IMR-90 (cell line): ENCODE measurements around the gene NUFIP1. TPM values are rescaled to one million over a fixed set of nuclear protein-coding genes. Genes with fewer than 3 reads are reported as not detected.

Source experiments
- ATAC-seq: fragments of 200-7000 bp; cut with Tn5 transposase; 2 replicates; pipeline ENCODE4 v1.9.1; 2020; ENCODE audit warnings: low read depth, mild to moderate bottlenecking, moderate library complexity
- BruUV-seq: library from RNA; stranded (reverse); fragments of 400-500 nt; replicated peaks from 2 replicates; lab custom pipeline; 2021; lab: Mats Ljungman, UMichigan
- CTCF ChIA-PET: fragments of 300-600 bp; formaldehyde crosslinking; extraction: SDS; loops from one replicate; lab custom pipeline; 2021; ENCODE audit warnings: antibody characterized with exemption; lab: Yijun Ruan, JAX
- POLR2A ChIA-PET: fragments of 300-600 bp; sonication (Branson Sonifier 250); formaldehyde crosslinking; loops from one replicate; lab custom pipeline; 2022; ENCODE audit warnings: antibody characterized with exemption; ENCODE audit not compliant: unreplicated experiment; lab: Charles Lee
- DNase-seq: peaks from one replicate; pipeline ENCODE4 v3.0.0; 2013
- H2AFZ ChIP-seq: replicated peaks from 2 replicates; pipeline ENCODE3; 2013; ENCODE audit warnings: low read length, mild to moderate bottlenecking; ENCODE audit not compliant: poor library complexity
- H2AK5ac ChIP-seq: 2 replicates; pipeline ENCODE4 v1.6.1; 2013; ENCODE audit warnings: low read depth, low read length, inconsistent platforms
- H2AK9ac ChIP-seq: replicated peaks from 2 replicates; pipeline ENCODE3; 2013; ENCODE audit warnings: mild to moderate bottlenecking, low read depth, low read length, moderate library complexity; ENCODE audit not compliant: poor library complexity
- H2BK120ac ChIP-seq: 2 replicates; pipeline ENCODE4 v1.6.1; 2013; ENCODE audit warnings: low read depth, low read length, inconsistent platforms
- H2BK15ac ChIP-seq: 3 replicates; pipeline ENCODE4 v1.6.1; 2013; ENCODE audit warnings: low read depth, low read length, inconsistent platforms
- H2BK20ac ChIP-seq: 2 replicates; pipeline ENCODE4 v1.6.1; 2013; ENCODE audit warnings: low read depth, mild to moderate bottlenecking, inconsistent platforms, low read length, moderate library complexity
- H2BK5ac ChIP-seq: 2 replicates; pipeline ENCODE4 v1.6.1; 2013; ENCODE audit warnings: mild to moderate bottlenecking, low read depth, low read length, inconsistent platforms; ENCODE audit not compliant: poor library complexity, severe bottlenecking
- H3K14ac ChIP-seq: replicated peaks from 2 replicates; pipeline ENCODE4 v1.6.1; 2013; ENCODE audit warnings: low read depth, low read length, inconsistent platforms
- H3K18ac ChIP-seq: 2 replicates; pipeline ENCODE4 v1.6.1; 2013; ENCODE audit warnings: low read depth, low read length, control low read depth
- H3K23ac ChIP-seq: 2 replicates; pipeline ENCODE4 v1.6.1; 2013; ENCODE audit warnings: low read depth, low read length, inconsistent platforms
- H3K27ac ChIP-seq: 2 replicates; pipeline ENCODE4 v1.5.1; 2013; ENCODE audit warnings: mild to moderate bottlenecking, control low read depth, low read length; ENCODE audit not compliant: insufficient read depth
- H3K27me3 ChIP-seq: 2 replicates; pipeline ENCODE4 v1.6.1; 2013; ENCODE audit warnings: low read length; ENCODE audit not compliant: control insufficient read depth, insufficient read depth
- H3K36me3 ChIP-seq: 2 replicates; pipeline ENCODE4 v1.6.1; 2013; ENCODE audit warnings: low read length, mixed read lengths; ENCODE audit not compliant: control insufficient read depth, insufficient read depth
- H3K4ac ChIP-seq: 2 replicates; pipeline ENCODE4 v1.6.1; 2013; ENCODE audit warnings: low read depth, low read length, inconsistent platforms
- H3K4me1 ChIP-seq: 2 replicates; pipeline ENCODE4 v1.6.1; 2013; ENCODE audit warnings: low read length, mixed read lengths; ENCODE audit not compliant: control insufficient read depth, insufficient read depth
- H3K4me2 ChIP-seq: 2 replicates; pipeline ENCODE4 v1.6.1; 2013; ENCODE audit warnings: low read depth, mild to moderate bottlenecking, control low read depth, low read length, moderate library complexity
- H3K4me3 ChIP-seq: 2 replicates; pipeline ENCODE4 v1.5.1; 2013; ENCODE audit warnings: low read depth, mild to moderate bottlenecking, control low read depth, low read length, moderate library complexity; ENCODE audit not compliant: insufficient read depth
- H3K56ac ChIP-seq: 2 replicates; pipeline ENCODE4 v1.6.1; 2013; ENCODE audit warnings: low read length, inconsistent platforms; ENCODE audit not compliant: insufficient read depth; ENCODE audit errors: extremely low read depth
- H3K79me1 ChIP-seq, 2 experiments: 2 replicates each; pipeline ENCODE4 v1.6.1; 2013; ENCODE audit warnings: low read length in 2 of 2, inconsistent platforms in 1 of 2, low read depth in 1 of 2
- H3K9ac ChIP-seq: 2 replicates; pipeline ENCODE4 v1.6.1; 2013; ENCODE audit warnings: low read depth, low read length, control low read depth
- H3K9me1 ChIP-seq: 2 replicates; pipeline ENCODE4 v1.6.1; 2013; ENCODE audit warnings: low read length, inconsistent platforms; ENCODE audit not compliant: insufficient read depth
- H3K9me3 ChIP-seq: 2 replicates; pipeline ENCODE4 v1.6.1; 2013; ENCODE audit warnings: low read length; ENCODE audit not compliant: control insufficient read depth, insufficient read depth
- H4K20me1 ChIP-seq: 2 replicates; pipeline ENCODE4 v1.6.1; 2013; ENCODE audit warnings: low read length, inconsistent platforms; ENCODE audit not compliant: insufficient read depth
- H4K5ac ChIP-seq: 2 replicates; pipeline ENCODE4 v1.6.1; 2013; ENCODE audit warnings: mild to moderate bottlenecking, low read depth, low read length, control low read depth
- H4K8ac ChIP-seq, 2 experiments: 2 replicates each; pipeline ENCODE4 v1.6.1; 2013; ENCODE audit warnings: low read depth in 2 of 2, low read length in 2 of 2, control low read depth in 1 of 2, inconsistent platforms in 1 of 2
- H4K91ac ChIP-seq: 2 replicates; pipeline ENCODE4 v1.6.1; 2013; ENCODE audit warnings: low read depth, low read length, inconsistent platforms; ENCODE audit not compliant: insufficient read depth
- BHLHE40 ChIP-seq: fragments of 150-350 bp; IDR thresholded peaks from 2 replicates; pipeline ENCODE4 v1.6.1; 2016; ENCODE audit warnings: mild to moderate bottlenecking, low read depth, low read length
- CHD1 ChIP-seq: IDR thresholded peaks from 2 replicates; pipeline ENCODE4 v1.6.1; 2012; ENCODE audit warnings: low read depth, low read length, improper control_type of control experiment
- FOS ChIP-seq: fragments of 150-350 bp; IDR thresholded peaks from 2 replicates; pipeline ENCODE4 v1.6.1; 2016; ENCODE audit warnings: low read depth, low read length
- MAFK ChIP-seq: IDR thresholded peaks from 2 replicates; pipeline ENCODE4 v1.6.1; 2012; ENCODE audit warnings: low read depth, low read length, improper control_type of control experiment
- MAZ ChIP-seq: IDR thresholded peaks from 2 replicates; pipeline ENCODE4 v1.6.1; 2012; ENCODE audit warnings: low read depth, mild to moderate bottlenecking, low read length, improper control_type of control experiment, moderate library complexity, borderline replicate concordance
- MXI1 ChIP-seq: IDR thresholded peaks from 2 replicates; pipeline ENCODE4 v1.6.1; 2012; ENCODE audit warnings: low read depth, mild to moderate bottlenecking, low read length, moderate library complexity, borderline replicate concordance
- NFE2L2 ChIP-seq: fragments of 150-350 bp; IDR thresholded peaks from 2 replicates; pipeline ENCODE4 v1.6.1; 2016; ENCODE audit warnings: low read depth, mild to moderate bottlenecking, low read length
- RAD21 ChIP-seq: IDR thresholded peaks from 2 replicates; pipeline ENCODE4 v1.6.1; 2012; ENCODE audit warnings: low read length, improper control_type of control experiment
- RCOR1 ChIP-seq: IDR thresholded peaks from 2 replicates; pipeline ENCODE4 v1.6.1; 2012; ENCODE audit warnings: mild to moderate bottlenecking, low read length, improper control_type of control experiment; ENCODE audit not compliant: insufficient replicate concordance
- SMC3 ChIP-seq: fragments of 150-350 bp; IDR thresholded peaks from 2 replicates; pipeline ENCODE4 v1.6.1; 2016; ENCODE audit warnings: low read depth, mild to moderate bottlenecking, antibody characterized with exemption, low read length, moderate library complexity
- WGBS, 2 experiments: methylation state at CpG; one replicate each; pipeline versions ENCODE4 v1.1.5 to v1.1.7; 2013; ENCODE audit warnings: missing lambda C conversion rate in 2 of 2; ENCODE audit not compliant: insufficient read length in 1 of 2; ENCODE audit errors: extremely low coverage in 2 of 2; 5-methylcytosine and 5-hydroxymethylcytosine counted together
- dilution Hi-C: fragments of 300-500 bp; cut with HindIII; formaldehyde crosslinking; loops from one replicate; pipeline ENCODE4 v1.14.3; 2018; ENCODE audit warnings: low sequenced_read_pairs; ENCODE audit not compliant: unreplicated experiment
- in situ Hi-C: fragments of 300-500 bp; cut with MboI; formaldehyde crosslinking; loops from 3 replicates; pipeline ENCODE4 v1.14.3; 2019; ENCODE audit warnings: low sequenced_read_pairs, inconsistent platforms, mixed read lengths
- intact Hi-C: fragments of 100-400 bp; cut with micrococcal nuclease; formaldehyde crosslinking; loops from 2 replicates; pipeline ENCODE4 v1.10.0; 2022
- polyA plus RNA-seq, 3 experiments: library from polyadenylated mRNA; depleted of rRNA; stranded (reverse); fragments of >200 nt; gene quantifications; 2 replicates each; pipeline ENCODE4 v1.2.3, GENCODE V29; 2012; ENCODE audit warnings: low replicate concordance in 1 of 3
- total RNA-seq: library from RNA; depleted of rRNA; stranded (reverse); fragments of >200 nt; gene quantifications from 2 replicates; pipeline ENCODE4 v1.2.3, GENCODE V29; 2012
- TF ChIP-seq, protein P1 (sequence below): conservative IDR thresholded peaks from 2 replicates; pipeline ENCODE4 v1.5.1; 2012; ENCODE audit warnings: mild to moderate bottlenecking, low read depth, low read length, improper control_type of control experiment

NUFIP1 gene
- total and polyA plus RNA-seq, 2 of the 4 experiments (the other 2 are of a cell fraction): 1.4 to 2.3 TPM

DNA sequence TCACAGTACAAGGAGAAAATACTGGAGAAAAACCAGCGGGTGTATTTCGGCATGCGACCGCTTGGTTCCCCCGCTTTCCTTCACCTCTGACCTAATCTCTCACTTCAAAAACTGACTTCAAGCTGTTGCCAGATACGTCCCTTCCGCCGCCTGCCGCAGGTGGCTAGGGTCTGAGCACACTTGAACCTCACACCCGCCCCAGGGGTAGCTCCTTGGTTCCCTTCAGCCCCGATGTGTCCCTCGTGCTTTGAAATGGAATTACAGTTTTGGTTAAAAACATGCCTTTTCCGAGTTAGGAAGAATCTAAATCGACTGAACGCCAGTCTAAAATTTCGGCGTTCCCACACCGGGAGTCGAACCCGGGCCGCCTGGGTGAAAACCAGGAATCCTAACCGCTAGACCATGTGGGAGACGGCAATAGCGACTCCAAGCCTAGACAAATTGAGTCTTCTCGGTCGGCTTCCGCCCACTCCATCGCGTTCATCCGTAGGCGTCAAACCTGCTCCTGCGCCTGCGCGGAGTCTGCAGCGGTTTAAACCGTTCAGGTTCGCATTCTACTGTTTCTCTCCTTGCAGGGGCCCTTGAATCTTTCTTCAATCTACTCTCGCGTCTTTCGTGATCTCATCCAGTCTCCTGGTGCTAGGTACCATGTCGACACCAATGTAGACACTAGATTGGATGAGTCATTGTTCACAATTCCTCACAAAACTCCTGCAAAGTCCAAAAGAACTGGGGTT is 71.5 kb downstream of the NUFIP1 start:
- intact Hi-C loops: loop anchor here (1.0 to 5.0 kb wide), 2 partner anchors 100 to 340 kb away; no protein-coding TSS in a partner anchor

More for the DNA sequence above, 71.5 kb downstream of the NUFIP1 start:
- no peaks in the 10 kb centered on the region for H3K9me3 ChIP-seq
- no peaks in the 10 kb centered on the region for H3K27me3 ChIP-seq
- H2BK5ac ChIP-seq: peak overlapping the region; percentile 94
- ATAC-seq (peak; percentile 79), DNase-seq (peak; percentile 97)
- peak overlapping the region; percentile 94 for H3K23ac ChIP-seq
- H3K9ac ChIP-seq: peak overlapping the region; percentile 73
- H2AFZ ChIP-seq: peak overlapping the region; percentile 96
- 0% methylated on average over 21 of the region's 41 CpGs; no CpG with 5 or more reads in 1 of the 2 experiments for WGBS, 2 experiments
- peak overlapping the region; percentile 86 for H2AK9ac ChIP-seq
- BruUV-seq: no TSS peak
- H3K9me1 ChIP-seq: peaks cover 12% of the 10 kb centered on the region; the same call in 1 of the 2 replicates
- dilution Hi-C loops: no loop called here
- H3K36me3 ChIP-seq: no peaks in the 10 kb centered on the region
- peak overlapping the region; percentile 88 for H2BK20ac ChIP-seq
- TF ChIP-seq SMC3 (peak; percentile 38), MXI1 (0 out of 2 replicates have a peak, but pooled peaks have one; percentile 62), CHD1 (no peak; the same call in 1 of the 2 replicates), FOS (peak; percentile 95), MAZ (peak; percentile 54; the same call in 1 of the 2 replicates), BHLHE40 (peak; percentile 84), RAD21 (peak; percentile 65), NFE2L2 (0 out of 2 replicates have a peak, but pooled peaks have one; percentile 10), MAFK (no peak), RCOR1 (peak; percentile 53)
- TF ChIP-seq, protein P1, sequence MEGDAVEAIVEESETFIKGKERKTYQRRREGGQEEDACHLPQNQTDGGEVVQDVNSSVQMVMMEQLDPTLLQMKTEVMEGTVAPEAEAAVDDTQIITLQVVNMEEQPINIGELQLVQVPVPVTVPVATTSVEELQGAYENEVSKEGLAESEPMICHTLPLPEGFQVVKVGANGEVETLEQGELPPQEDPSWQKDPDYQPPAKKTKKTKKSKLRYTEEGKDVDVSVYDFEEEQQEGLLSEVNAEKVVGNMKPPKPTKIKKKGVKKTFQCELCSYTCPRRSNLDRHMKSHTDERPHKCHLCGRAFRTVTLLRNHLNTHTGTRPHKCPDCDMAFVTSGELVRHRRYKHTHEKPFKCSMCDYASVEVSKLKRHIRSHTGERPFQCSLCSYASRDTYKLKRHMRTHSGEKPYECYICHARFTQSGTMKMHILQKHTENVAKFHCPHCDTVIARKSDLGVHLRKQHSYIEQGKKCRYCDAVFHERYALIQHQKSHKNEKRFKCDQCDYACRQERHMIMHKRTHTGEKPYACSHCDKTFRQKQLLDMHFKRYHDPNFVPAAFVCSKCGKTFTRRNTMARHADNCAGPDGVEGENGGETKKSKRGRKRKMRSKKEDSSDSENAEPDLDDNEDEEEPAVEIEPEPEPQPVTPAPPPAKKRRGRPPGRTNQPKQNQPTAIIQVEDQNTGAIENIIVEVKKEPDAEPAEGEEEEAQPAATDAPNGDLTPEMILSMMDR: peak; percentile 48
- in situ Hi-C loops: no loop called here
- H3K4ac ChIP-seq: peak overlapping the region; percentile 97
- H3K14ac ChIP-seq: peak overlapping the region; percentile 99
- H3K4me2 ChIP-seq: peak overlapping the region; percentile 64
- no peaks in the 10 kb centered on the region for H3K79me1 ChIP-seq
- H3K27ac ChIP-seq: peak overlapping the region; percentile 89
- H3K4me3 ChIP-seq: peak overlapping the region; percentile 52
- ChIA-PET CTCF (interaction anchor here (1.0 to 1.3 kb wide), 4 partner anchors 9 to 26 kb away, joined by 3 to 6 read pairs (median 4); no protein-coding TSS in a partner anchor), POLR2A (interaction anchor here (0.6 to 1.7 kb wide), 3 partner anchors 11 to 333 kb away, joined by 4 to 7 read pairs (median 6); no protein-coding TSS in a partner anchor)
- peaks cover 10% of the 10 kb centered on the region for H3K4me1 ChIP-seq
- H4K20me1 ChIP-seq: 0 out of 2 replicates have a peak, but pooled peaks cover 3% of the 10 kb centered on the region
- peak overlapping the region; percentile 54 to 97 for H4K8ac ChIP-seq
- peak overlapping the region; percentile 44; the same call in 1 of the 2 replicates for H2AK5ac ChIP-seq
- H3K56ac ChIP-seq: peak overlapping the region; percentile 99
- H2BK120ac ChIP-seq: peak overlapping the region; percentile 96
- peak overlapping the region; percentile 73 for H4K5ac ChIP-seq
- peak overlapping the region; percentile 90; the same call in 2 of the 3 replicates for H2BK15ac ChIP-seq
- H3K18ac ChIP-seq: peak overlapping the region; percentile 74
- peak overlapping the region; percentile 96 for H4K91ac ChIP-seq
